ENCODE data around the gene TMEM201.
"Not testable (repeated sequence)": the region's sequence is repeated elsewhere in the genome, so short reads cannot be mapped to it uniquely, and the experiment has no call there.

Gene TMEM201

DNA sequence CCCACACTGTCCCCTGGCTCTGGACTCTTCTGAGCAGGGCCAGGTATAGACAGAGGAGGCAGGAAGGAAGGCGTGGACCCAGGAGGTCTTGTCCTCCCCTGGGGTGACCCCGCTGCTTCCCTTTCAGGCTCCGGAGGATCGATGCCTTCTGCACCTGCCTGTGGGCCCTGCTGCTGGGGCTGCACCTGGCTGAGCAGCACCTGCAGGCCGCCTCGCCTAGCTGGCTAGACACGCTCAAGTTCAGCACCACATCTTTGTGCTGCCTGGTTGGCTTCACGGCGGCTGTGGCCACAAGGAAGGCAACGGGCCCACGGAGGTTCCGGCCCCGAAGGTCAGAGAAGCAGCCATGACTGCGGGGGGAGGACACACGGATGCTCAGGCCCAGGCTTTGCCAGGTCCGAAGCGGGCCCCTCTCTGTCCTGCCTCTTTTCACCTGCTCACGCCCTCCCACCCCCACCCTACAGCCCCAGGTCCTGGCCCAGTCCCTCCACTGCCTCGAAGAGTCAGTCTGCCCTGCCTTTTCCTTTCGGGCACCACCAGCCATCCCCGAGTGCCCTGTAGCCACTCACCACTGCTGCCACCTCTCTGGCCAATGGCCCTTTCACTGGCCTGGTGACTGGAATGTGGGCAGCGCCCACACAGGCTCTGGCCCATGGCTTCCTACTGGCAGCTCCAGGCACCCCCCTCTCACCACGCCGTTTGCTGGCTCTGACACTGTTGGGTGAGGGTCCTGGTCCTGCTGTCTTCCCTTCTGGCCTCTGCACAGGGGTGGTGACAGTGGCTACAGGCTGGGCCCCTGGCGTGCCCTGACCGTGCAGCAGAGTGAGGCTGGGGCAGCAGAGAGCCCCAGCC, 13.5 kb downstream of the TMEM201 start:
- no peak for DNase-seq

DNA sequence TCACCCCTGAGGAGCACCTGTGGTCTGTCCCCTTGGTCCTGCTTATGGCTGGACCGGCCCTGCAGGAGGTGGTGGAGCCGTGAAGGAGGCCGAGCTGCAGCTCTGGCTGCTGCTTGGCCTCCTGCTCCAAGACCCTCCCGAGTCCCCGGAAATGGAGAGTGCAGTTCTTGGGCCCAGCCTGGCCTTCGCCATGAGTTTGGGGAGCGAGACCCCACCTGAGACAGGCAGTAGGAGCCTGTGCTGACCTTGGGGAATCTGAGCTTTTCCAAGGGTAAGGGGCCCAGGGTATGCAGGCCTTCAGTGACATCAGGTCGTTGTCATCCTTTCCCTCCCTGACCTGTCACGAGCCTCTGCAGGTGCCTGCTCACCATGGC, 14.1 kb downstream of the TMEM201 start:
- DNase-seq: no peak

DNA sequence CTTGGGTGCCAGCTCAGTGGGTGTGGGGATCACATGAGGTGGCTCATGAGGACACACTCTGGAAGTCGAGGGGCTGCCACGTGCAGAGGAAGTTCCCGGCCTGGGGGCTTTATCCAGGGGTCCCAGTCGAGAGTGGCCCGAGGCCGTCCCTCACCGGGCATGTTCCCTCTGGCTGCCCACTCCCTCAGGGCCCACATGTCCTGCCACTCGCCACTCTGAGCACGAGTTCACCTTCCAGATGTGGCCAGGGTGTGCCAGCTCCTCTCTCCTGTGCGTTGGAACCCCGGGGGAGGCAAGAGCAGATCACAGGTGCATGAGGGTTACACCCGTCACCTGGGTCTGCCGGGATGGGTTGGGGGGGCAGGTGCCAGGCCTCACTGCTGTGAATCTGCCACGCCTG, 14.6 kb downstream of the TMEM201 start:
- no peak for DNase-seq

DNA sequence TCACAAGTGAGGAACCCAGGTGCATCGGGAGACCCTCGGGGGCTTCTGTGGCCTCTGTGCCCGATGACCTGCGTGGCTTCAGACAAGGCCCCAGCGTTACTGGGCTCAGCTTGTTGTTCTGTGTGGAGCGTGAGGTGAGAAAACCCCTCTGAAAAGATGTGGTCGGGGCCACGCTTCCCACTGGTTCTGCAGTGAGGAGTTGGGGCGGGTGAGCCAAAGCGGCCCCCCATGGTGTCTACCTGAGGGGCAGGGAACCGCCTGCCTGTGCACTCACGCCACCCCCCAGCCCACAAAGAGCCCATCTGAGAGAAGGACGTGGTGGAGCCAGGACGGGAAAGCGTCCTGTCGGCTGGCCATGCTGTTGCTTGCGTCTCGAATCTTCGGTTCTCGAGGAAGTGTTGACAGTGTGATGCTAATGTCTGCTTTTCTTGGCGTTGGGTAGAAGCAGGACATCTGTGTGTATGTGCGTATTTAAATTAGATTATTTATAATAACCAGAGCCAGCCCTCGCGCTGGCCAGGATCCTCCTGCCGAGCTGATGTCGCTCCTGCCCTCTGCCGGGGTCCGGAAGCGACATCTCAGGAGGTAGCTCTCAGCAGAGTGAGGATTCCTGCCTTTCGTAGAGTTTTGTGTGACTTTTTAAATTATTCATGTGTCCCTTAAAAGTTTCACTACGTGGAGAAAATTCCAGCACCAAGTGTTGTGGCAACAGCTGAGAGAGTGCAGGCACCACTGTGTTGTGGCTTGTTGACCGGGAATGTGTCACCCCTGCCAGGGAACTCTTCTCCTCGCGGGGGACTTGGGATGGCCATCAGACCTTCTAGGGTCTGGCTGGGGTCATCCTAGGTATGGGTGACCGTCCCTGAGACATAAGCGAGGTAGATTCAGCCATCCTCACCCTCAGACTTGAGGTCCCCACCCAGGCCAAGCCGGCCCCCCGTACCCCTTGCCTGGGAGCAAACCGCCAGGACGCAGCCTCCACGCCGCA, 15.3 kb downstream of the TMEM201 start:
- DNase-seq: no peak

DNA sequence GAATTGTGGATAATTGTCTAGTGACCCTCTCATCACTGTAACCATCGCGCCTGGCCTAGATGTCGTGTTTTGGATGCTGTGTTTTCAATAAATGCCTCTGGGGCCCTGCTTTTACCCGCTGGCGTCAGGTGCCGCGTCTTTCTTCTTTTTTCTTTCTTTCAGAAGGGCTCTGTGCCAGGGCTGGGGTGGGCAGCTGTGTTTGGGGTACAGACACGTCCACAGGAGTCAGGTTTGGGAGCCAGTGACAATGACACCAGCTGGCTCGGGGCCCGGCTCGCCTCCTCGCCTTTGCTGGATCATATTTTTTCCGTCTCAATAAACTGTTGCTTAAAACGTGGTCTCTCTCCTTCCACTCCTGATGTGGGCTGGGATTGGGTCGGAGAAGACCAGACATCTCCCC, 16.1 kb downstream of the TMEM201 start:
- no peak for DNase-seq

DNA sequence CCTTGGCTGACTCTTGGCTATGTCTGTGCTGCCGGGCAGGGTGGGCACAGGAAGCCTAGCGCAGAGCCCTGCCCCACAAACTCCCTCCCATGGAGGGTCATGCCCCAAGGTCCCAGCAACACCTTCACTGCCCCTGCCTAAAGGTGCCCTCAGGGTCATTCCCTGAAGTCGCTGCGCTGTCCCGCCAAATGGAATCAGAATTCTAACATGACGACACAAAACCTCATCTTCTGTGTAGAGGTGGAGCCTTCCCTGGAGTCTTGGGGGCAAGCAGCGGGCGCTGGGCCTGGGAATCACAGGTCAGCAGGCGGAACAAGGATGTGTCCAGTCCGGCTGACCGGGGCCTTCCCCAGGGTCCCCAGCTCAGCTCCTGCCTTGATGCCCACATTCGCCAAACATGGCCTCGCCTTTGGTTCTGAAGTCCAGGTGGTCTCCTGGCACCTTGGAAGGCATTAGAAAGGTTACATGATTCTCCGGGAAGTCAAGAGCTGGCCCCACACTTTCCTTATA, 17.3 kb downstream of the TMEM201 start:
- no peak for DNase-seq

DNA sequence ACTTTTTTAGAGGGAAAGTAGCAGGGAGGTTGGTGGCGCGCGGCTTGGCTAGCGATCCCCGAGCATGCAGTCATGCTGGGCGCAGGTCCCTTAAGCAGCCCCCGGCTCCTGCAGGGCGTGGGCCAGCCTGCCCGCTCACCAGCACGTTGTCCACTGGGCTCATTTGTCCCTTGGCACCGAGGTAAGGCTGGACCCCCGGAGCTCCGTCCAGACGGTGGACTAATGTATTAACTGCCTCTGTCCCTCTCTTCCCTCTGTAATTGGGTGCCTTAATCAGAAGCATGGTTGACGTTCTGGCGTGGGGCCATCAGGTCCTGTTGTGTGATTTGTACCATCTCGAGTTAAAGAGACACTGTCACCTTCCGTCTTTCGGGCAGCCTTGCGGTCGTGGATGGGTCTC, 17.7 kb downstream of the TMEM201 start:
- no peak for DNase-seq

DNA sequence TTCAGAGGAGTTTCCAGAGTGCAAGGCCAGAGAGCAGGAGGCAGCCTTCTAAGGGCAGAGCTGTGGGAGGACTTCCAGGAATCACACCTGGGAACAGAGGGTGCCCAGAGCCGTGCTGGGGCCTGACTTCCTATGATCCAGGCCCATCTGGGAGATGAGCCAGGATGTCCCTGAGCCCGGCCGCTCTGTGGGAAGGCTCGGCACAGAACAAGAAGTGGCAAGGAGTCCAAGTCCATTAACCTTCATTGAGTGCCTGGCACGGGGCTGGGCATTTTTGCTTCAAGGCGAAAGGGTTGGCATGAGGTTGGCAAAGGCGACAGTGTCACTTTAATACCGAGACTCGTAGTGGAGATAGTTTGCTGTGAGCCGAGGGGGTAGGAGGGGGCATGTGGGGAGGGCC, 18.2 kb downstream of the TMEM201 start:
- no peak for DNase-seq

DNA sequence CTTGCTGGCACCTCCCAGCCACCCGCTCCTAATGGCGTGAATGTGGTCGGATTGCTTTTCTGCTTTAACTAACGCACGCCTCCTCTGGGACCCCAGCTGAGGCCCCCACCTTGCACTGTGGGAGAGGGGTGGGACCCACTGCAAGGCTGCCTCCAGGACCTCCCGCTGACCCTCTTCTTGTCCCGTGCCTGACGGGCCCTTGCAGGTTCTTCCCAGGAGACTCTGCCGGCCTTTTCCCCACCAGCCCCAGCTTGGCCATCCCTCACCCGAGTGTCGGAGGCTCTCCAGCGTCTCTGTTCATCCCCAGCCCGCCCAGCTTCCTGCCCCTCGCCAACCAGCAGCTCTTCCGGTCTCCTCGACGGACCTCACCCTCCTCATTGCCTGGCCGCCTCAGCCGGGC, 18.6 kb downstream of the TMEM201 start:
- DNase-seq: no peak

DNA sequence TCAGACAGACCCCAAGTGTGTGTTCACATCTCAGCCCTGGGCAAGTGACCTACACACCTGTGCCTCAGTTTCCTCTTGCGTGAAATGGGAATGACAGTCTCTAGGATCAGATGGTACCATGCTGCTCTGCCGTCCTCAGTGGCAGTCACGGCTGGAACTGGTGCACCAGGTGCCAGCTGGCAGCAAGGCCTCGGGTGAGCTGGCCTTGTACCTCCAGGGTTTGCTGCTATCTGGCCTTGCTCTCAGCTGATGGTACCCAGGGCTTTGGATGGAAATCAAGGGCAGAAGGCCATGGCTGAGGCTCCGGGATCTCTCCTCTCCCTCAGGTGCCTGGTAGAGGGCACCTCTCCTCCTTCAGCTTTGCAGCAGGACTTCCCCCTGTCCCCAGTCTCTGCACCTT, 21.3 kb downstream of the TMEM201 start:
- DNase-seq: no peak

DNA sequence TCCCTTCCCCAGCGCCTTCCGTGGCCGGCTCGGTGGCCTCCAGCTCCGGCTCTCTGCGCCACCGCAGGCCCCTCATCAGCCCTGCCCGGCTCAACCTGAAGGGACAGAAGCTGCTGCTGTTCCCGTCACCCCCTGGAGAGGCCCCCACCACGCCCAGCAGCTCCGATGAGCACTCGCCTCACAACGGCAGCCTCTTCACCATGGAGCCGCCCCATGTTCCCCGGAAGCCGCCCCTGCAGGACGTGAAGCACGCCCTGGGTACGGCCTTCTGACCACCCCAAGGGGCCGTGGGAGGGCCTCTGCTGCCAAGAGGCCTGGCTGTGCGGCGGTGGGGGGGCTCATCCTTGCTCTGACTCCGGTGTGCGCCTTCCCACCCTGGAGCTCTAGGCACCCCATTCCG, 21.8 kb downstream of the TMEM201 start:
- DNase-seq: no peak

DNA sequence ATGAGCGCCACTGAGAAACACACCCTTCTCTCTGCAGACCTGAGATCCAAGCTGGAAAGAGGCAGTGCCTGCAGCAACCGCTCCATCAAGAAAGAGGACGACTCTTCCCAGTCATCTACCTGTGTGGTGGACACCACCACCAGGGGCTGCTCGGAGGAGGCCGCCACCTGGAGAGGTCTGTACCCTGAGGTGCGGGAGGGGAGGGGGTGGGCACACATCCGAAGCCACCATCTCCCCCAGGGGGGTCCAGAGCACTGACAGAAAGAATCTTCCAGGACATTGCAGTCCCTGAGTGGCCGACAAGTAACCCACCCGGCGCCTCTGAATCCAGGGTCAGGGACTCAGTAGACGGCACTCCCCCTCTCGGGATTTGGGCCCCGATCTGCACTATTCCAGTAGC, 23.0 kb downstream of the TMEM201 start:
- DNase-seq: no peak

DNA sequence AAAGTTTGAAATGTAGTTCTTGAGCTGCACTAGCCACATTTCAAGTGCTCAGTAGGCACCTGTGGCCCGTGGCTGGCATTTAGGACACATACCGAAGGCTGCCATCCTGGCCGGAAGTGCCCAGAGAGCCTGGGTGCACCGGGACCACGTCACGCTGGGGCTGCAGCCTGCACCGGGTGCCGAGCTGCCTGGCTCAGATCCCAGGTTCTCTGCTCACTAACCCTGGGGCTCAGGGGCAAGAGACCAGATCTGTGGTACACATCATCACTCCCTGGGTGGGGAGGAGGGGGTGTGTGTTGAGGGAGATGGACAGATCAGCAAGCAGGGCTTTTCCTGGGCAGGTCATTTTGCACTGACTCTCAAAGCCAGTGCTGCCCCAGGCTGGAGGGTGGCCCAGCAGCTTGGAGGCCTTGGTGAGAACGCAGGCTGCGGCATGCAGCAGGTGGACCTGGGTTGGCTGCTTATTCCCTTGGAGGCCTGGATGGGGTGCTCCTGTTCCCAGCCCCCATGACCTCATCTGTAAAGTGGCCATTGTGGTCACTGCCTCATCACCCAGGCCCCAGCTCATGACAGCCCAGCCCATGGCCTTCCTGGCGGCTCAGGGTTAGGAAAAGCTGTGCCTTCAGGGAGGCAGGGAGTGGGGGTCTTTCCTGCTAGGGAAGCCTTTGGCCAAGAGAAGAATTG, 23.6 kb downstream of the TMEM201 start:
- no peak for DNase-seq

DNA sequence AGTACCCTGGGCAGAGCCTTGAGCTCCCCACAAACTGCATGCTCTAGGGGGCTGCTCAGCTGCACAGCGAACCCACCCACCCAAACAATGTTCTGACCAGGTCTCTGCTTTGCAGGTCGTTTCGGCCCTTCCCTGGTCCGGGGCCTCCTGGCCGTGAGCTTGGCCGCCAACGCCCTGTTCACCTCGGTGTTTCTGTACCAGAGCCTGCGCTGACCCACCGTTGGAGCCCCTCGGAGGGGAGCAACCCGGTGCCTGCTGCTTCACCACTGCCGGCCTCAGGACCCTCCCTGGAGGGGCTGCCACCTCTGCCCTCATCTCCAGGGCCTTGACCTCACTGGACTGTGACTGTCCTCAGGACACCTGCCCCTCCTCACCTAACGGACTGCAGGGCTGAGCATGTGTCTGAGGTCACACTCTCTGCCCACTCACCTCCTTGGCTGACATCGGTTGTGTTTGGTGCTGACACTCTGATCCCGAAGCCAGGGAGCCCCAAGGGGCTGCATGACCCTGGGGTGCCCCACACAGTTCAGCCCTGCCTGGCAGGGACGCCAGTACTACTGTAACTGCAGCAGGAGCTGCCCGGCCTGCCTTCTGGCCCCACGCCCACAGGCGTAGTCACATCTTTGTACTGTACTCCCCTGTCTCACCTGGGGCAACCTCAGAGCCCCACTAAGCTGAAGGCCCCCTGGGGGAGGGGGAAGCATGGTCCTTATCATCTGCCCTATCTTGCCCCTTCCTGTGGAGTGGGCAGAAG, 24.3 kb downstream of the TMEM201 start:
- no peak for DNase-seq

DNA sequence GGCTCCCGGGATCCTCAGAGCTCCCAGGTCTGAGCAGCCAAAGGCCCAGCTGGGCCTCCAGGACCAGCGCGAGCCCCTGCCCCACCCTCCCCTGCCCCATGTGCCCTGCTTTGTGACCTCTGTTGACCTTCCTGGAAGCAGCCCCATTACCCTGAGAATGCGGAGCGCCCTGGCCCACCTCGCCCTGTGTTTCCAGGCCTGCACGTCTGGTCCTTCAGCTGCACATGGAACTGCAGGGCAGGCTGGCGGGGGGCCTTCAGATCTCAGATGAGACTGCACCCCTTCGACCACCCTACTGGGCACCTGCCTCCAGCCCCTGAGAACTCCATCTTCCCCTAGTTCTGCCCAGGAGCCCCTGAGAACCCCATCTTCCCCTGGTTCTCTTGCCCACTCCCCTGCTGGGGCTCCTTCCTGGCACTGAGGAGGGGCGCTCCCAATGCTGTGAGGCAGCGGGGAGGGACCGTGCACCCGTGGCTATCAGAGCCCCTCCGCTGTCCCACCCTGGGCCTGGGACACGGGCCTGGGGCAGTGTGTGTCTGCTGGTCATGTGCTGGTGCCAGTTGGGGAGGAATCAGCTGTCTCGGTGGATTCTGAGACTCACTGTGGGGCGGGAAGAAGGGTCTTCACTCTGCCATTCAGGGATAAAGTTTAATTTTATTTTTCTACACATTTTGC, 25.1 kb downstream of the TMEM201 start:
- DNase-seq: no peak

DNA sequence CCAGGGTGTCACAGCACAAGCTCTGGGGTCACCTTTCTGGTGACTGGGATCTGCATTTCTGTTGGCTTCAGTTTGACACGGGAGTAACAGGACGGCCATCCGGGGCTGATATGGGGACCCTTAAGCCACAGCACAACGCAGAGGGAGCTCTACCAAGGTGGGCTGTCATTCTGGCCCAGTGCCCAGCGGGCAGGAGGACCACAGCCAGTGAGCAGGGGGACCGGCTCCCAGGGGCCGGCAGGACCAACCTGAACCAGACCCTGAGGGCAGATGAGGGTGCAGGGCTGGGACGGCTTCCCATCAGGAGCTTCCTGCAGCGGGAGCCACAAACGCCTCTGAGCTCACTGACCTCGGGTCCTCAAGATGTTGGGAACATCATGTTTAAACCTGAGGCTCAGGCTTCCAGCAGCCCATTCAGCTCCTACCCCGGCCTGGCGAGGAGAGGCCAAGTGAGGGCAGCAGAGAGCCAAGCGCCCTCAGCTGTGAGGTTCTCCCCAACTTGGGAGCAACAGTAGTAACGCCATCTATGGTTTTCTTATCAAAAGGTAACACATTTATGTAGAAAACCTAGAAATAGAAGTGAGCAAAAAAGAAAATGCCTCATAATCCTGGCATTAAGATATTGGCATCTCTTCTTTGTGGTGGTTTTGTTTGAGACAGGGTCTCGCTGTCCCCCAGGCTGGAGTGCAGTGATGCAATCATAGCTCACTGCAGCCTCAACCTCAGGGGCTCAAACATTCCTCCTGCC, 26.8 kb downstream of the TMEM201 start:
- peak; percentile 49 for DNase-seq

DNA sequence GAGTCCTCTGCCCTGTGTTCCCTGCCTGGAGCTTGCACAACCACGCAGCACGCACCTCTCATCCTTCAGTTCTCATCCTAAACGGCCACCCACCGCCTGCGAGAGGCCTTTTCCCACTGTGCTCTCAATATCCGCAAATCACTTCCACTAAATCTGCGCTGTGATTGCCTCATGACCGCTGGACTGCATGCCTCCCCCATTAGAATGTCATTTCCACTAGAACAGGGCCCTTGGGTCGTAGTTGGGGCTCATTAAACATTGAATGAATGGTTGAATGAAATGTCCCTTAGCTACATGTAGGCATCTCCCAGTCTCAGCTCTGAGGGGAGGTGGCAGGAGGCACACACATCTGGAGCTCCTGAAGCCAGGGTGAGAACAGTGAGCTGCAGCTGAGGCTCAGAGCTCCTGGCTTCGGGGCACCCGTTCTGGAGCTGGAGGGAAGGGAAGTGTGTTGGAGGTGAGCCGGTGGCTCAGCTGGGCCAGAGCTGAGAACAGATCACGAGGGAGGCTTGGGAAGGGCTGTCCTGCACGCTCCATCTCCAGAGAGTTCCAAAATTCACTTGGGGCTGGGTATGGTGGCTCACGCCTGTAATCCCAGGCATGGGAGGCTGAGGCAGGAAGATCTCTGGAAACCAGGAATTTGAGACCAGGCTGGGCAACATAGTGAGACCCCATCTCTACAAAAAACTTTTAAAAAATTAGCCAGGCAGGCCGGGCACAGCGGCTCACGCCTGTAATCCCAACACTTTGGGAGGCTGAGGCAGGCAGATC, 30.4 kb downstream of the TMEM201 start:
- DNase-seq: no peak

DNA sequence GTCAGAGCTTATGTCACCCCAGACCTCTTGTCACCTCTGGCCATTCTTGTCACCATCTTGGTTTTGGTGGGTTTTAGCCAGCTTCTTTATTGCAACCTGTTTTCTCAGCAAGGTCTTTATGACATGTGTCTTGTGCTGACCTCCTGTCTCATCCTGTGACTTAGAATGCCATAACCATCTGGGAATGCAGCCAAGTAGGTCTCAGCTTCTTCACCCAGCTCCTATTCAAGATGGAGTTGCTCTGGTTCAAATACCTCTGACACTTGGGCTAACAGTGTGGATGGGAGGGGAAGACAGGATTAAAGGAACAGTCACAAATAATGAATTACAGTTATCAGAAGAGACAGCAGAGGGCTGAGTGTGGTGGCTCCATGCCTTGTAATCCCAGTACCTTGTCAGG, 32.3 kb downstream of the TMEM201 start:
- DNase-seq: no peak

DNA sequence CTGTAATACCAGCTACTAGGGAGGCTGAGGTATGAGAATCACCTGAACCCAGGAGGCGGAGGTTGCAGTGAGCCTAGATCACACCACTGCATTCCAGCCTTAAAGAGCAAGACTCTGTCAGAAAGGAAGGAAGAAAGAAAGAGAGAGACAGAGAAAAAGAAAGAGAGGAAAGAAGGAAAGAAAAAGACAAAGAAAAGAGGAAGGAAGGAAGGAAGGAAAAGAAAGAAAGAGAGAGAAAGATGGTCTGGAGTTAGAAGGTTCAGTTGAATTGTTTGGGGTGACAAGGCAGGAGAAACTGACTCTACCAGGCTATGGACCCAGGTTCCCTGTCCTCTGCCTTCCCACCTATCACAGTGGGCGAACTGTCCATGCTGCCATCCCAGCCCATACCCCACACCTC, 35.4 kb downstream of the TMEM201 start:
- no peak for DNase-seq

DNA sequence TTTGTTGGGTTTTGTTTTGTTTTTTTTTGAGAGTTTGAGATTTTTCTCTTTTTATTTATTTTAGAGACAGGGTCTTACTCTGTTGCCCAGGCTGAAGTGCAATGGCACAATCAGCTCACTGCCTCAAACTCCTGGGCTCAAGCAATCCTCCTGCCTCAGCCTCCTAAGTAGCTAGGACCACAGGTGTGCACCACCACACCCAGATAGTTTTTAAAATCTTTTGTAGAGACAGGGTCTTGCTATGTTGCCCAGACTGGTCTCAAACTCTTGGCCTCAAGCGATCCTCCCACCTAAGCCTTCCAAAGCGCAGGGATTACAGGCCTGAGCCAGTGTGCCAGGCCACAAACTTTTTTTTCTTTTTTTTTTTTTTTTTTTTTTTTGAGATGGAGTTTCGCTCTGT, 36.3 kb downstream of the TMEM201 start:
- DNase-seq: not testable (repeated sequence)
